ENCODE results near the gene CDC7. TPM values are rescaled to one million over a fixed set of nuclear protein-coding genes. Genes with fewer than 3 reads are reported as not detected.

CDC7 gene
- total RNA-seq, 4 donors from 2014 or later: 1.8 to 2.4 (median 2.1) TPM

GRCh38 chr1:91511386-91511785, 10.7 kb downstream of the CDC7 start:
- no peak for TF ChIP-seq CTCF (IDR thresholded peaks at IDR 0.05; ENCODE audit: low read depth)

- no peak for TF ChIP-seq CTCF (IDR thresholded peaks at IDR 0.05; ENCODE audit: low read depth)
These were observed 12.5 kb downstream of the CDC7 start for GRCh38 chr1:91513160-91513559.

- TF ChIP-seq CTCF (IDR thresholded peaks at IDR 0.05; ENCODE audit: low read depth): no peak
These were observed 13.1 kb downstream of the CDC7 start for GRCh38 chr1:91513706-91514105.

- no peak for TF ChIP-seq CTCF (IDR thresholded peaks at IDR 0.05; ENCODE audit: low read depth)
These were observed 15.3 kb downstream of the CDC7 start for GRCh38 chr1:91515994-91516393.

GRCh38 chr1:91520942-91521507, 20.4 kb downstream of the CDC7 start:
- no peak for TF ChIP-seq CTCF (IDR thresholded peaks at IDR 0.05; ENCODE audit: low read depth)

DNA sequence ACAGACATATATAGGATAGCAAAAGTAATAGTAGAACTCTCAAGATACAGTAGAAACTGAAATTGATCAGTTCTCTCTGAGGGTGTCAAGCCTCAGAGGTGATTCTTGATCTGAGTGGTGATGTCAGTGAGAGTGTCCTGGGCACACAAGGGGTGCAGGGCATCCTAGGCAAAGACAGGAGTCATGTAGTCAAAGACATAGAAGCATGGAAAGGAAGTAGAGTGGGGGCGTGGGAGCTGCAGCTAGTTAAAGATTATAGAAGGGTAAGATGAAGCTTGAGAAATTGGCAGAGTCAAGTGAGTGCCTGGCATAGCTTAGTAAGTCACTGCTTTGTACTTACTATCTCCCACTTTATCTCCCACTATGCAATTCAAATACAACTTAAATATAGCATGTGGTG, 22.8 kb downstream of the CDC7 start:
- TF ChIP-seq CTCF (IDR thresholded peaks at IDR 0.05; ENCODE audit: low read depth): no peak

DNA sequence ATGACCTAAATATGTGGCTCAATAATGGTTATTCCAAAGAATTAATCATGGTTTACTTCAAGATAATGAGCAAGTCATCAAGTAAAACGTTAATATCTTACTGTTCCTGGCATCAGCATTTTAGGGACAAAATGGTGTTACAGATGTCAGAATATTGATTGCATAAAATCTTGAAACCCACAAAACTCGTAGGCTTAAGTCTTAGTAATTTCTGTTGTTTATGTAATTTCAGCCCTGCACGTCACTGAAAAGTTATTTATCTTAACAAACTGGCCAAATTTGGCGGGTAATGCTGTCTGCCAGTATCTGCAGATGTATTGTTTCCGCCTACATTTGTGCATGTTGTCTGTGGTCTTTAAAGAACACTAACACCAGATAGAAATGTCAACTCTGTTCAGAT, 25.8 kb downstream of the CDC7 start:
- no peak for TF ChIP-seq CTCF (IDR thresholded peaks at IDR 0.05; ENCODE audit: low read depth)

Data from subcutaneous adipose tissue (tissue), 4 donors.